EL (cell line): ENCODE data around the gene AFF3.

Experiments used
- DNase-seq: peaks from one replicate; pipeline ENCODE4 v3.0.0-alpha.2; 2016

AFF3 gene

DNA sequence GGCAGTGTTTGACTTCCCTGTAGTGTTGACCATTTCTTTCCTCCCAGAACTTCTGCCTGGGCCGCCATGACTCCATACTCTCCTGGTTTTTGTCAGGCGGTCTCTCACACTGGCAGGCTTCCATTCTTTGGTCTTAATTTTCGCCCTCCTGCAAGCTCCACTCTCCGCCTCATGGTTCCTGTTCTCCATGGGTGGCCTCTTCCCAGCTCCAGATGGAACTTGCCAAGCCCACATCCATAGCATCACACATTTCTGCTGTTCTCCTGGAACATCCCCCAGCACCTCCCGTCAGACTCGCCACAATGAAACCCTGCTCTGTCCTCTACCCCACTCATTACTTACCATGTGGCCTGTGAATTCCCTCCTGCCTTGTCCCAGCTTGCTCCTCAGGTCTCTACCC, 896 bp upstream of the AFF3 start:
- no peak for DNase-seq

- no peak for DNase-seq
Observed at GRCh38 chr2:100141906-100142305, 484 bp downstream of the AFF3 start.

GRCh38 chr2:100140582-100140981, 1.8 kb downstream of the AFF3 start:
- DNase-seq: no peak

DNA sequence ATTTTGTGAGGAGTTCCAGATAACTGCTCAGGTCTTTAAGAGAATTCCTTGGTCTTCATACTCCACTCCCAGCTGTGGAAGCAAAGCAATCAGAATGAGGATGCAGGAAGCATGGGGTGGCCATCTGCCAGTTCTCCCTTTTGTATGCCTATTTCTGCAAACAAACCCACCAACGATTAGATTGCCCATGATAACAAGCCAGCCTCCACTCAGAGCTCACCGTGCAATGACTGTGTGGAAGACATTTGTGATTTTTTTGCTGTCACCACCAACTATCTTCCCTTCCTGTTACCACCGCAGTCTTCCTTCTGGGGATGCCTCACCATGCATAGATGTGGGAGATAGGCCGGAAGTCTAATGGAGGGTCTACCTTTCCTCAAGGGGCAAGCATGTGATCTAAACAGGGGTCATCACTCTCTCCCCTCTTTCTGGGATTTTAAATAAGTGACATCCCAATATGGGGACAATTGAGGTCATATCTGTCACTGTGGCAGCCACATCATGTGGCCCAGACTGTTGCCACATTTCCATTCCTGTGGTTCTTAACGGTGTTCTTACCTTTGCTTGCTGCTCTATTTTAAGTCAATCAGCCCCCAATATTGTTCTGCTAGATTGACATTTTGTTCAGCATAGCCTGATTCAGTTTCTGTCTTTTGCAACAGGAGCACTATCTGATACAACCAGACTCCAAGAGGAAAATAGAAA, 4.4 kb downstream of the AFF3 start:
- DNase-seq: no peak

- no peak for DNase-seq
Observed at GRCh38 chr2:100137318-100137717, 5.1 kb downstream of the AFF3 start.

DNA sequence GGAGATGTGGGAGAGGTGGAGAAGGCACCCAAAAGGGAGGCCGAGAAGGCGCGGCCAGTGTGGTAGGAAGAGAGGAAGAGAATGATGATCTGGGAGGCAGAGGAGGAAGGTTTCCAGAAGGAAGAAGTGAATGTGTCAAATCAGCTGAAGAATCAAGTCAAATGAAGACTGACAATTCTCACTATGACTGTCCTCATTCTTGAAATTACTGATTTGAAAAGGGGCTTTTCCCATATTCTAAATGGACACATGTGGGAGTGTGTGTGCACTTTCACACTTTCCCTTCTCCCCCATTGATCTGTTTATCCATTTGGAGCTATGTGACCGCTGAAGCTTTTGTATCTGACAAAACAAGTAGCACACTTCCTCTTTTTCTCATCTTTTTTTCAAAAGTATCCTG, 6.1 kb downstream of the AFF3 start:
- DNase-seq: no peak

DNA sequence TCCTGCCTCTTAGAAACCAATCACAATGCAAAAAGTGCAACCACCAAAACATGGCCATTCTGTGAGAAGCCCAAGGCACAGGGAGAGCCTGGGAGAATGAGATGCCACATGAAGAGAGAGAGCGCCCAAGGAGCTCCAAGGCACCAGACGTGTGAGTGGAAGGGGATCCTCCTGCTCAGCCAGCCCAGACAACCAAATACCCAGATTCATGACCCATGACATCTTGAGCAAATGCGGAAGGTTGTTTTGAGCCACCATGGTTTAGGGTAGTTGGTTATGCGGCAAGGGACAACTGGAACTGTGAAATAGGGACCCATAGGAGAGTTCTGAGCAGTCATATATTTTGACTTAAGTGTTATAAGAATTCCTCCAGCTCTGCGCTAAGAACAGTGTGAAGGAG, 7.0 kb downstream of the AFF3 start:
- DNase-seq: no peak

DNA sequence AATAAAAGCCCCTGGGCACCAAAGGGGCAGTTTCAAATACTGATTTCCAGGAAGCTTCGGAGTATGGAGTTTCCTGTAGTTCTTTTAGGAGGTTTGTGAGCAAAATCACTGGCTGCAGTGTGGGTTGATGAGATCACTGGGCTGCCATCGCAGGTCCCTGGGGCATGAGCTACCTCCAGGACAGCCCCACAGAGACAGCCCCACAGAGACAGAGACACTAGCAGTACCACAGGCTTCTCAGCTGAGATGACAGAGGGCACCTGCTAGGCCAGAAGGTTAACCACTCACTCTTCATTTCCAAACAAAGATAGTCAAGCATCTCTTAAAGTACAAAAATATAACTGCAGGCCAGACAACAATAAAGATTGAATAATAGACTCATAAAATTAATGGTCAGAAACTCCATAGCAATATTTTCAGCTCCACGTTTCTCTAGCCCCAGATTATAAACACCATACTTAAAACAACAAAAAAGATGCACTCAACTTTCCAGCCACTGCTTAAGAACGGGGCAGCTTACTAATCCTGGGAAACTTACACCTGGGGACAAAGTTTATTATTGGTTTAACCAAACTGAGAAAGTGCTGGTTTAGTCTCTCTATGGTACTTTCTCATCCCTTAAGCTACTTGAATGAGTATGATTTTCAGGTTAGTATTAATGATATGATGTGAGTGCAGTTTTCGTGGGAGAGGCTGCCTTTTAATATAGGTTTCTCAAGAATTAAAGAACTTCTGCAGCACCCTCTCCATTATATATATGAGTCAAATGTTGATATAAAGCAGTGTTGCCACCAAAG, 11.6 kb downstream of the AFF3 start:
- DNase-seq: no peak

GRCh38 chr2:100126897-100127401, 15.4 kb downstream of the AFF3 start:
- DNase-seq: no peak

DNA sequence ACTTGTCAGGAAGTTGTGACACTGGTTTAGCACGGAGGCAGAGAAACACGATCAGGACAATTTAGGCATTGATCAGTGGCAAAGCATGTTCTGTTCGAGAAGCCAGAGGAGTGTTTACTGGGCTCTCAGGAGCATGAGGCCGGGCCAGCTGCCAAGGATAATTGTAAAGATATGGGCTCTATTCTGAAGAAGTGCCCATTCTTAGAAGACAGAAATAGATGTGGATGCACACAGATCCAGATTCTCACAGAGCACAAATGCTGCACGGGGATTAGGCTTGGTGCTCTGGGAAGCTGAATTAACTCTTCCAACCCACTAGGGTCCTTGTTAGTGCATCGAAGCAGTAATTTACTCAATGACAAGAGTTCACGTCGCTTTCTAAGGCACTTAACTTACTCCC, 16.2 kb downstream of the AFF3 start:
- no peak for DNase-seq

DNA sequence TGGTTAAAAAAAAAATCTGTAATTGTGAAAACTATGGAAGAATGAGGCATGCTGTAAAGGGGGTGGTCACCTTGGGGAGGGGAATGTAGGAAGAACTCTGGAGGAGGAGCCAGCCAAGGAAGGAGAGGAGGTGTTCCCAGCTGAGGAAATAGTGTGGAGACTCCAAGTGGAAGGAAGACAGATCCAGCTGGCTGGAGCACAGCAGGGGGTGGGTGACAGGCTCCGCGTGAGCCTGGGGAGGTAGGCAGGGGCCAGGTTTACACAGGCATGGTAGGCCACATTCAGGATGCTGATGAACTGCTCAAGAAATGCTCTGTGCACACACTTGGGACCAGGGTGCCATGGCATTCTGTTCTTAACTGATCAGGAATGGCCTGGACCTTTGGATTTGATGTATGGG, 16.8 kb downstream of the AFF3 start:
- DNase-seq: no peak

GRCh38 chr2:100124761-100125160, 17.6 kb downstream of the AFF3 start:
- DNase-seq: peak; percentile 45

GRCh38 chr2:100121124-100121718, 21.2 kb downstream of the AFF3 start:
- no peak for DNase-seq

DNA sequence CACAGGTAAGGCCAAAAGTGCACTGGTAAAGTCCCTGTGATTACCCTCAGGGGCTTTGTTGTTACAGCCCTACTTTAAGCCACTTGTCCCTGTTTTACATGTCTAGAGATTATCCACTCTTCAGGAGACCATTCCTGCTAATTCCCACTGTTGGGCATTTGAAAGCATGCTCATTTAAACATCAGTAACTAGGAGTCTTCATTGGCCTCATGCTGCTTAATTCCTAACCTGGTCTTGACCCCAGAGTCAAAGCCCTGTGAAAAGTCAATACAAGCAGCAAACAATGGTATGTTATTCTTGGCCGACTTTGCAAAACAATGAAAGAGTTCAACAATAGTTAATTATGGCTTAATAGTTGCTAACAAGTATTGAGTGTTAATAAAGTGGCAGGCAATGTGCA, 23.2 kb downstream of the AFF3 start:
- DNase-seq: no peak

DNA sequence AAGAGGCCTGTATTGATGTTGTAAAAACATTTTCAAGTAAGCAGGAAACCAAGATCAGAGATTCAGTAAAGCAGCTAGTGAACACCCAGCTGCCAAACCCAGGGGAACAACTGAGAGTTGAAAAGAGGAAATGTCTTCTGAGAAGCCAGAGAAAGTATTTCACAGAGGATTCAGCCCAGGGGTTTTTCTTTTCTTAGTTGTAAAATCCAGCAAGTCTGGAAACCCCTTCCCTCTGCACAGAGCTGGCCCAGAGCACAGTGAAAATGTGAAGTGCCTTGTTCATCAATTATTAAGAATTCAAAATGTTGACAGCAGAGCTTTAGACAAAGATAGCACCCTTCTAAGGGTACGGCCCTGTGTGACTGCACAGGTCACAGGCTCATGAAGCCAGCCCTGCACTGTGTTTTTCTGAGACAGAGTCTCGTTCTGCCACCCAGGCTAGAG, 28.4 kb downstream of the AFF3 start:
- no peak for DNase-seq

DNA sequence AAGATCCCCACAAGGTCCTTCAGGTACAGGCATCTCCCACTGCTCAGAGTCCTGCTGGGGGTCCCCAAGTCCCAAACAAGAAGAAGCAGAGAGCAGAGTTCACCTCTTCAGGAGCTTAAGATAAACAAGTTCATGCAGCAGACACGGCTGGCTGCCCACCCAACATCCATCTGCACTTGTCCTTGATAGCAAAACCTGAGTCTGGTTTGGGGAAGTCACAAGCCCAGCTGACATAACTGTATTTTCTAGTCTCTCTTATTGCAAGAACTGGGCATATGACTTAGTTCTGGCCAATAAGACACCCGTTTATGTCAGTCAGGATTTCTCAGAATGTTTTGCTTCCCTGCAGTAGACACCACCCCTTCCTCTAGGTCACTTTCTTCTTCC, 31.8 kb downstream of the AFF3 start:
- DNase-seq: no peak

DNA sequence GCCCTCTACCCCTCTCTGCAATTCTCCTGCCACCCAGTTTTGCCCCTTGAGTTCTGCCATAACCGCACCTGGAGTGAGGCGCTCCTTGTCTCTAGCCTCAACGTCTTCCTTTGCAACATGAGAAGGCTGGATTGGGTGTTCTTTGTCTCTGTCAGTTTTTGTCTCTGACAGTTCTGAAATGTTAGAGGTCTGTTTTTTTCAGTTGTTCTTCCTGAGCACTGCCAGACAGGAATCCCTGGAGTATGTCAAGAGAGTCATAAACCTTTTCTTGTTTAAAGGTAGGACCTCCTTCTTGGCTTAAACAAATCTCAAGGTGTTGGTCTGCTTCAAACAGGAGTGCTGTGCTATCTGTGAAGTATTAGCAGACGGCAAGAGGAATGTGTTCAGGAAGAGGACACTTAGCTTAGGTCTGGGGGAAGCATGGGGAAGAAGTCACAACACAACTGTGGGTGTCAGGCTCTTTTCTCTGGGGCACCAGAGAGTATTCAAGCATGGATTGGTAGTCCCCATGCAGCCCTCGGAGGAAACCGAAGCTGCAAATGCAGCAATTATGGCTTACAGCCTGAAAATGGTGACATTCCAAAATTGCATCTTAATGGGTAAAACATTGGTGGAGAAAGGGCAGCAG, 32.3 kb downstream of the AFF3 start:
- DNase-seq: no peak

DNA sequence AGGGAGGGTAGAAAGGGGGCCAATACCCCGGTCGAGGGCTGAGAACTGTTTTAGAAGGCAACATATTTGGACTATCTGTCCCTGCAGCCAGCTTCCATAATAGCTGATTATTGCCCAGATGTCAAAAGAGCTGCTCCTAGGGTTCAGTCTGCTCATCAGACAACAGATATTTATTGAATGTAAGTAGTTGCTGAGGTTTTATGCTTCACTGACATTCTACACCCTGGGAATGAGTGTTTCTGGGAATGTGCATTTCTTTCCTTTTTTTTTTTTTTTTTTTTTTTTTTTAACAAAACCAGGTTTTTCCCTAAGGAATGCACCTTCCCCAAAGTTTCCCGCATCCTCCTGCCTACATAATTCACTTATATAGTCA, 33.8 kb downstream of the AFF3 start:
- DNase-seq: peak; percentile 7

GRCh38 chr2:100107906-100108647, 34.3 kb downstream of the AFF3 start:
- DNase-seq: no peak

DNA sequence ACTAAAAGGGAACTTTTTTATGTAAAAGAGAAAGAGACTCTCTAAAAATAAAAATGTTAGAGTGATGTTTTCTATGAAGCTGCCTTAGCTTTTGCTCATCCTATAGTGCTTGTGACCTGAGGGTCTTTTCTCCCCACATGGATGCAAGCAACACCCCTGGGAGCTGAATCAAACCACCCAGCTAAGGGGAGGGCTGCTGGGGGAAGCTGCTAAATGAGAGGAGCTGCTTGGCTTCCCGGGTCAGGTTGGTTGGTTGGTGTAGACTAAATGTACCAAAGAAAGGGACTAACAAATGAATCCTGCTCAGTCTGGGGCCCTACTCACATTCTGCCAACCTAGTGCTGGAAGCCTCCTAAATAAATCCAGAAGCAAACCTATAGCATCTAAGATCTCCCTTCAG, 35.0 kb downstream of the AFF3 start:
- no peak for DNase-seq

DNA sequence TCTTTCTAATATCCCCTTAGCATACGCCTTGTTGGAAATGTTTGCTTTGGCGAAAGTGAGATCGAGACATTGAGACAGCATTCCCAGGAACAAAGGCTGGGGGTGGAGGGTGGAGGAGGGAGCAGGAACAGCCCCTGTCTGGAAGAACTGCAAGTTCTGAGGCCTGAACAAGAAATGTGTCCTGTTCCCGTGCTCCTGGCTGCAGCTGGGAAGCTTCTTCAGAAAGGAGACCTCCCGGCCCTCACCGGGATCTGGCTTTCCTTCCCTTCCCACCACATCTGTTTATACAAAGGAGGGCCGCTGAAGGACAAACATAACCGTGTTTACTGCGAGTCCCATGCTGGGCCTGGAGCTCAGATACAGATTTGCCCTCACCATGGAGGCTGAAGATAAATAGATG, 35.9 kb downstream of the AFF3 start:
- DNase-seq: no peak

GRCh38 chr2:100105678-100106054, 36.7 kb downstream of the AFF3 start:
- peak; percentile 15 for DNase-seq
